Heart left ventricle (tissue), 16 donors: ENCODE measurements around the gene HIVEP2. TPM values are rescaled to one million over a fixed set of nuclear protein-coding genes. Genes with fewer than 3 reads are reported as not detected.
A peak's percentile ranks its signal among the peaks of the same experiment; 100 is the strongest.

Experiments
- ATAC-seq, 4 donors: fragments of 200-7000 bp; cut with Tn5 transposase; one replicate each; pipeline ENCODE4 v1.9.1; 2020 to 2022; ENCODE audit warnings: moderate library complexity in 4 of 4, mild to moderate bottlenecking in 3 of 4, moderate number of reproducible peaks in 1 of 4
- DNase-seq, 5 donors: peaks; one replicate each; pipeline ENCODE4 v3.0.0-alpha.2; 2020
- H3K27ac ChIP-seq, 12 donors: fragments of 200-600 bp; sonication (generic) in 4 of 12; one replicate each; pipeline versions ENCODE4 v1.5.0 to v1.8.0; 2016 to 2022; ENCODE audit warnings: mild to moderate bottlenecking in 2 of 12
- H3K27me3 ChIP-seq, 9 donors: fragments of 200-600 bp; sonication (generic) in 2 of 9; one replicate each; pipeline versions ENCODE4 v1.5.1 to v1.8.0; 2016 to 2022; ENCODE audit warnings: mild to moderate bottlenecking in 3 of 9
- H3K36me3 ChIP-seq, 9 donors: fragments of 200-600 bp; sonication (generic) in 2 of 9; one replicate each; pipeline versions ENCODE4 v1.5.0 to v1.8.0; 2018 to 2022; ENCODE audit warnings: mild to moderate bottlenecking in 2 of 9
- H3K4me1 ChIP-seq, 12 donors: fragments of 200-600 bp; sonication (generic) in 4 of 12; one replicate each; pipeline versions ENCODE4 v1.5.0 to v1.8.0; 2016 to 2022; ENCODE audit warnings: mild to moderate bottlenecking in 3 of 12
- H3K4me3 ChIP-seq, 12 donors: fragments of 200-600 bp; sonication (generic) in 4 of 12; one replicate each; pipeline versions ENCODE4 v1.5.0 to v1.8.0; 2017 to 2022; ENCODE audit warnings: mild to moderate bottlenecking in 9 of 12, moderate library complexity in 4 of 12
- H3K9me3 ChIP-seq, 12 donors: fragments of 200-600 bp; sonication (generic) in 4 of 12; one replicate each; pipeline versions ENCODE4 v1.5.0 to v1.8.0; 2016 to 2022; ENCODE audit warnings: mild to moderate bottlenecking in 1 of 12
- CTCF ChIP-seq, 12 donors: fragments of 200-600 bp; sonication (generic) in 4 of 12; IDR thresholded peaks; one replicate each; pipeline versions ENCODE4 v1.5.0 to v1.8.0; 2018 to 2022; ENCODE audit warnings: antibody characterized with exemption in 12 of 12, mild to moderate bottlenecking in 5 of 12
- POLR2A ChIP-seq, 2 donors: fragments of 450-650 bp; IDR thresholded peaks; one replicate each; pipeline ENCODE4 v1.6.1; 2017; ENCODE audit warnings: antibody characterized with exemption in 2 of 2, mild to moderate bottlenecking in 2 of 2, moderate library complexity in 2 of 2
- WGBS, 4 donors: extraction: QIAGEN DNeasy Blood & Tissue Kit in 2 of 4; methylation state at CpG; one replicate each; pipeline versions ENCODE4 v1.1.5 to v1.1.7; 2013 to 2018; 5-methylcytosine and 5-hydroxymethylcytosine counted together
- intact Hi-C, 10 donors: fragments of 100-400 bp; cut with DNase I; formaldehyde crosslinking; loops; one replicate each; pipeline versions ENCODE4 v1.11.1 to v1.14.2; 2022
- polyA plus RNA-seq, 2 donors: library from polyadenylated mRNA; stranded (reverse); fragments of 200-250 nt; gene quantifications; one replicate each; pipeline ENCODE4 v1.2.3, GENCODE V29; 2013
- total RNA-seq, 9 donors: library from RNA; depleted of rRNA in 2 of 9; stranded (reverse); fragments of >200 nt in 2 of 9; fragmentation: NEBNext Ultra II Directional in 3 of 9; extraction: Animal tissue kit (Norgen Biotek cat#: 25700) in 3 of 9; gene quantifications; one replicate each; pipeline versions ENCODE4 v1.1.0 to v1.2.4, GENCODE V29; 2016 to 2023
- donor health status: ischemic (EF 13 %, LVEDD 7.1; RV severe dilation, severe dysfunction).
- donor health status: healthy with polysubstance abuse.
- donor health status: DM: no; HTN: yes; CAD: no.
- donor health status: DM: no; HTN: no; CAD: no.
- donor health status: ischemic (EF 25% LVEDD 6.9; RV normal size, moderate dysfunction).
- donor health status: ischemic (EF 25% LVEDD 5.7; RV mildly dilated, moderate dysfunction).
- donor health status: healthy.
- donor health status: DM: yes; HTN: yes; CAD: no.
- donor health status: ischemic (EF 35%, LVEDD 5.7; RV mildly dilated, moderate dysfunction).
- donor health status: nonischemic (EF 11% LVEDD 7.7; RV severe dilation, severe dysfunction).
- donor health status: DM: yes; HTN: yes; CAD: no.
- donor health status: PGD.
- donor health status: ischemic (EF 29% LVEDD 5.4; RV normal size, mild dysfunction).
- donor health status: nonischemic (EF 23%, LVEDD 6.1; RV moderate dilation, normal function).

HIVEP2 gene
- total and polyA plus RNA-seq, 11 donors, result 2.7 to 31.2 (median 20.4) TPM

DNA sequence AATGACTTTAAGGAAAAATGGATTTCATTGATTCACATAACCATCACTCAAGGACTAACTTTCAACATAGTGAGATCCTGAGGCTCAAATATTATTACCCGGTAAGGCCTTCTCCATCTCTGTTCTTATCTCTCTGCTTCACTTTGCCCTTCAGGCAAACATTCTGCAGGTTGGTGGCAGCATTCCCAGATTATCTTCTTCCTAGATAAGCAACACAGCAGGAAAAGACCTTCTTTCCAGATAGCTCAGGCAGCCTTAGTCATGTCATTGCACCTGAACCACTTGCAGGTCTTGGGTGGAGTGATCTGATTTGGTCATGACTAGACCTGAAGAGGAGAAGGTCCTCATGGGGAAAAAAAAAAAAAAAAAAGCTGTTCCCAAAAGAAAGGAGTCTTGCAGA is 5.3 kb upstream of the HIVEP2 start:
- Histone ChIP-seq H3K4me1 (peaks cover 0 to 16% (median 0%) of the 10 kb centered on the region in 12 donors), H3K27ac (no peak overlapping the region), H3K4me3 (no peak overlapping the region), H3K27me3 (no peaks in the 10 kb centered on the region), H3K9me3 (no peaks in the 10 kb centered on the region), H3K36me3 (no peaks in the 10 kb centered on the region)
- DNase-seq (no peak), ATAC-seq (no peak)
- intact Hi-C loops, result loop anchor here in 5 of 10 donors (5.0 to 10.0 kb wide), 4 partner anchors 105 to 475 kb away; no protein-coding TSS in a partner anchor
- TF ChIP-seq POLR2A (IDR thresholded peaks at IDR 0.05), result no peak
- no peak for TF ChIP-seq CTCF (IDR thresholded peaks at IDR 0.05)
- 73 to 82% (median 80%) methylated on average over 1 of the region's 1 CpG for WGBS, 4 donors

DNA sequence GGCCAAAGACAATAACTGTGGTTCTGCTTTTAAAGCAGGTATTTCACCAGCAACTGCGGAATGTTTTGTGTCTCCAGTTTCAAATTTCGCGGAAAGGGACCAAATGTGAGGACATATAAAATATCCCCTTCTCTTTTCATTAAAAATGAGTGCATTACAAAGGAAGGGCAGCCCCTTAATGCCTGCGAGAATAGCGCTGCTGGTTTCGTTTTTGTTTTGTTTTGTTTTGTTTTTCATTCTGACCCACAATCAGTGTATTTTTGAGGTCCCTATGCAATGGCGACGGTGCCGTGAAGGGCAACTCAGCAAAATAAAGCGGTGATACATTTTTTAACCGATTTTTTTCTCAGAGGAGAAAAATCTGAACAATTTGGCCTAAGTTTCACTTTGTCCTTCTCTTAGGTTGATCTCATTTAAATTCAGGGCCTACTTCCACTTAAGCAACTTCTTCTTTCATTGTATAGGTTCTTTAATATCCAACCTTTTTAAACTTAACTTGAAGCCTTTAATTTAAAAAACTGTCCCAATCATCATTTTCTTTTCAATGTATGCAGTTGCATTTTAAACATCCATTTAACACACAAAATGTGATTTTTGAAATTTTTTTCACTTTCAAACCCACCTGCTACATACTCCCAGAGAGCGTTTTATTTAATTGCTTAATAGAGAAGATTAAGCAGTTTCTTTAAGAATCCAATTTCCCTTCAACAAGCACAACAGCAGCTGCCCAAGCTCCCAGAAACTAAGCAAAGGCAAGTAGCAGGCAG is 2.9 kb upstream of the HIVEP2 start:
- H3K9me3 ChIP-seq, result no peaks in the 10 kb centered on the region
- no peak for ATAC-seq
- WGBS, 4 donors, result 13 to 22% (median 17%) methylated on average over 12 of the region's 12 CpGs
- DNase-seq, result no peak
- no peaks in the 10 kb centered on the region for H3K36me3 ChIP-seq
- H3K27ac ChIP-seq, result peak overlapping the region; percentile 94 to 100 (median 99)
- H3K4me3 ChIP-seq, result peak overlapping the region; percentile 72 to 99 (median 93)
- TF ChIP-seq POLR2A (IDR thresholded peaks at IDR 0.05) (no peak), CTCF (IDR thresholded peaks at IDR 0.05) (no peak)
- intact Hi-C loops, result loop anchor here (1.0 to 10.0 kb wide), 23 partner anchors 21 to 274 kb away; partner anchors contain the start of gene AIG1 (in 4 of the 10)
- H3K27me3 ChIP-seq, result no peaks in the 10 kb centered on the region
- peaks cover 0 to 28% (median 12%) of the 10 kb centered on the region in 12 donors for H3K4me1 ChIP-seq

DNA sequence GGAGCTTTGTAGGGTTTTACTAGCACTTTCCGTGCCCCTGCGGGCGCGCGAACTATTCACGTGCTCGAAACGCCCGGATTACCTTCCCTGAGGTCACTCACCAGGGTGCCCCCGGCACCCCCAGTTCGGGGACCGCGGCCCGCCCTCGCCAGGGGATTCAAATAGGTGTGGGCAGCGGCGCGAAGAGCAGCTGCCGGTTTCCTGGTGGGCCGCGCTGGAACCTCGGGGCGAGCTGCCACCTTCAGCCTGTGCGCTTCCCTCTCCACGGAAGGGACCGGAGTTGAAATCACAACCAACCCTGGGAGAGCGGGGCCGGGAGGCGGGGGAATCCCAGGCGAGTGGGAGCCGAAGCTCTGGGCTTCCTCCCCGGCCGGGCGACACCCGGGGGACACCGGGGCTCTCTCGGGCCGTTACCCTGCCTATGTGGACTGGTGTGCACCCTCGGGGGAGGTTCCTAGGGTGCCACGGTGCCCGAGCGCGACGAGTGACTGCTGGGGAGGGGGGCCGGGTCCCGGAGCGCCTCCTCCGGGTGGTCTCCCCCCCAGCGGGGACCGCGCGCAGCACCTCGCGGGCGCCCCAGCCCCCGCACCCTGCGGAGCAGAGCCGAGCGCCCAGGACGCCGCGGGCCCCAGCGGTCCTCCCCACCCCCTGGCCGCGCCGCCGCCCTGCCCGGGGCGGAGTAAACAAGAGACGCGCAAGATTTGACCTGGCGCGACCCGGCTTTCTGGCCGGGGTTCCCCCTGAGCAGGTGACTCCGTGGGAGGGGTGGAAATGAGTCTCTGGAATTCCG is 2.1 kb upstream of the HIVEP2 start:
- peaks cover 0 to 35% (median 15%) of the 10 kb centered on the region in 12 donors for H3K4me1 ChIP-seq
- WGBS, 4 donors, result 0 to 1% (median 0%) methylated on average over 21 to 77 of the region's 77 CpGs

More for the DNA sequence above, 2.1 kb upstream of the HIVEP2 start:
- intact Hi-C loops, result loop anchor here (1.0 to 10.0 kb wide), 23 partner anchors 20 to 275 kb away; partner anchors contain the start of gene AIG1 (in 4 of the 10)
- Histone ChIP-seq H3K9me3 (no peaks in the 10 kb centered on the region), H3K27ac (peak overlapping the region; percentile 94 to 100 (median 99)), H3K27me3 (no peaks in the 10 kb centered on the region), H3K4me3 (peak overlapping the region; percentile 72 to 99 (median 93)), H3K36me3 (no peaks in the 10 kb centered on the region)
- DNase-seq, result peak; percentile 90 to 91 (median 90)
- ATAC-seq, result peak; percentile 44 to 68 (median 66)
- peak in 1 of 2 donors; percentile 81 for TF ChIP-seq POLR2A (IDR thresholded peaks at IDR 0.05)
- peak in 1 of 12 donors; percentile 6 for TF ChIP-seq CTCF (IDR thresholded peaks at IDR 0.05)
